Neural progenitor cell (in vitro differentiated cells): Measurements from ENCODE around the gene SYTL2. TPM values are rescaled to one million over a fixed set of nuclear protein-coding genes. Genes with fewer than 3 reads are reported as not detected.

Experiments used
- DNase-seq: peaks from one replicate; pipeline ENCODE4 v3.0.0-alpha.2; 2016; ENCODE audit warnings: low spot score
- H2AFZ ChIP-seq: fragments of 200-600 bp; sonication (generic); replicated peaks from 2 replicates; pipeline ENCODE4 v1.6.1; 2016; ENCODE audit warnings: antibody characterized with exemption
- H3F3A ChIP-seq: fragments of 200-600 bp; sonication (generic); 2 replicates; pipeline ENCODE4 v1.6.1; 2016; ENCODE audit warnings: antibody characterized with exemption, low read depth
- H3K27ac ChIP-seq: fragments of 200-600 bp; sonication (generic); 2 replicates; pipeline ENCODE4 v1.5.1; 2016; ENCODE audit warnings: mild to moderate bottlenecking
- H3K27me3 ChIP-seq: fragments of 200-600 bp; sonication (generic); 2 replicates; pipeline ENCODE4 v1.6.1; 2016; ENCODE audit warnings: mild to moderate bottlenecking, moderate library complexity
- H3K36me3 ChIP-seq: fragments of 200-600 bp; sonication (generic); 2 replicates; pipeline ENCODE4 v1.5.1; 2016
- H3K4me1 ChIP-seq: fragments of 200-600 bp; sonication (generic); 2 replicates; pipeline ENCODE4 v1.6.1; 2016; ENCODE audit warnings: mixed run types
- H3K4me2 ChIP-seq: fragments of 200-600 bp; sonication (generic); 2 replicates; pipeline ENCODE4 v1.6.1; 2016
- H3K4me3 ChIP-seq: fragments of 200-600 bp; sonication (generic); 2 replicates; pipeline ENCODE4 v1.5.1; 2016
- H3K79me2 ChIP-seq: fragments of 200-600 bp; sonication (generic); 2 replicates; pipeline ENCODE4 v1.6.1; 2016; ENCODE audit warnings: low read depth
- H3K9ac ChIP-seq: fragments of 200-600 bp; sonication (generic); 2 replicates; pipeline ENCODE4 v1.6.1; 2016
- H3K9me3 ChIP-seq: fragments of 200-600 bp; sonication (generic); 2 replicates; pipeline ENCODE4 v1.5.1; 2016; ENCODE audit warnings: low read depth
- H4K20me1 ChIP-seq: fragments of 200-600 bp; sonication (generic); 2 replicates; pipeline ENCODE4 v1.6.1; 2016; ENCODE audit warnings: low read depth
- H3K27ac Mint-ChIP-seq: 3 replicates; pipeline ENCODE4 v1.8.0; 2021; ENCODE audit warnings: mixed read lengths
- H3K27me3 Mint-ChIP-seq: 2 replicates; pipeline ENCODE4 v1.8.0; 2022; ENCODE audit warnings: low read depth, mild to moderate bottlenecking, inconsistent platforms, moderate library complexity, mixed read lengths; ENCODE audit not compliant: insufficient read depth
- H3K36me3 Mint-ChIP-seq: 3 replicates; pipeline ENCODE4 v1.8.0; 2021; ENCODE audit warnings: mixed read lengths
- H3K4me1 Mint-ChIP-seq: 3 replicates; pipeline ENCODE4 v1.8.0; 2021; ENCODE audit warnings: mixed read lengths
- H3K4me3 Mint-ChIP-seq: 3 replicates; pipeline ENCODE4 v1.8.0; 2021; ENCODE audit warnings: mild to moderate bottlenecking, moderate library complexity, mixed read lengths
- H3K9me3 Mint-ChIP-seq: 3 replicates; pipeline ENCODE4 v1.8.0; 2020; ENCODE audit warnings: mixed read lengths
- CTCF ChIP-seq: fragments of 200-600 bp; sonication (generic); IDR thresholded peaks from 2 replicates; pipeline ENCODE4 v1.5.1; 2017; ENCODE audit warnings: antibody characterized with exemption, mild to moderate bottlenecking
- EZH2 ChIP-seq: fragments of 200-600 bp; sonication (generic); IDR thresholded peaks from 2 replicates; pipeline ENCODE4 v1.6.1; 2017; ENCODE audit warnings: antibody characterized with exemption, mild to moderate bottlenecking, moderate library complexity
- EZH2phosphoT487 ChIP-seq: fragments of 200-600 bp; sonication (generic); IDR thresholded peaks from 2 replicates; pipeline ENCODE4 v1.6.1; 2017; ENCODE audit warnings: antibody characterized with exemption
- total RNA-seq: library from RNA; depleted of rRNA; stranded (reverse); fragments of >200 nt; gene quantifications from 2 replicates; pipeline ENCODE4 v1.2.3, GENCODE V29; 2015; ENCODE audit warnings: low replicate concordance

SYTL2 gene
- total RNA-seq, 1 donor from 2014 or later: 34.1 TPM

GRCh38 chr11:85666687-85667086 lies 144.3 kb downstream of the SYTL2 start:
- H3K36me3 Mint-ChIP-seq: peaks cover 14% of the 10 kb centered on the region
- DNase-seq: no peak
- no peaks in the 10 kb centered on the region for H3K27me3 ChIP-seq
- H3K4me2 ChIP-seq: no peak overlapping the region
- no peak overlapping the region for H3K27ac ChIP-seq
- H3K9me3 Mint-ChIP-seq: no peaks in the 10 kb centered on the region
- H3K4me1 Mint-ChIP-seq: peaks cover 20% of the 10 kb centered on the region
- no peak overlapping the region for H3K9ac ChIP-seq
- H3K4me3 ChIP-seq: no peak overlapping the region
- H3K79me2 ChIP-seq: peaks cover 35% of the 10 kb centered on the region
- peak overlapping the region; percentile 97 for H2AFZ ChIP-seq
- H3K27ac Mint-ChIP-seq: no peak overlapping the region
- peaks cover 29% of the 10 kb centered on the region for H4K20me1 ChIP-seq
- peaks cover 11% of the 10 kb centered on the region for H3K36me3 ChIP-seq
- peaks cover 10% of the 10 kb centered on the region for H3K4me1 ChIP-seq
- H3F3A ChIP-seq: peaks cover 23% of the 10 kb centered on the region
- no peaks in the 10 kb centered on the region for H3K9me3 ChIP-seq
- no peak overlapping the region for H3K4me3 Mint-ChIP-seq
- peaks cover 3% of the 10 kb centered on the region for H3K27me3 Mint-ChIP-seq
- TF ChIP-seq EZH2phosphoT487: no peak
- no peak for TF ChIP-seq CTCF
- TF ChIP-seq EZH2: no peak

GRCh38 chr11:85665733-85666132 lies 145.2 kb downstream of the SYTL2 start:
- no peak for DNase-seq
- peaks cover 39% of the 10 kb centered on the region for H4K20me1 ChIP-seq
- Mint-ChIP-seq H3K27ac (peak overlapping the region; percentile 74), H3K9me3 (no peaks in the 10 kb centered on the region), H3K36me3 (peaks cover 15% of the 10 kb centered on the region), H3K4me3 (peak overlapping the region; percentile 100), H3K27me3 (peaks cover 3% of the 10 kb centered on the region), H3K4me1 (peaks cover 28% of the 10 kb centered on the region)
- H2AFZ ChIP-seq: peak overlapping the region; percentile 97
- peak overlapping the region; percentile 90 for H3K4me2 ChIP-seq
- H3K4me1 ChIP-seq: peaks cover 19% of the 10 kb centered on the region
- H3F3A ChIP-seq: peaks cover 23% of the 10 kb centered on the region
- H3K27ac ChIP-seq: no peak overlapping the region
- H3K36me3 ChIP-seq: peaks cover 19% of the 10 kb centered on the region
- no peak overlapping the region for H3K9ac ChIP-seq
- peaks cover 45% of the 10 kb centered on the region for H3K79me2 ChIP-seq
- TF ChIP-seq EZH2phosphoT487: no peak
- TF ChIP-seq EZH2: no peak
- TF ChIP-seq CTCF: no peak
- H3K27me3 ChIP-seq: no peaks in the 10 kb centered on the region
- H3K9me3 ChIP-seq: no peaks in the 10 kb centered on the region
- peak overlapping the region; percentile 97 for H3K4me3 ChIP-seq

DNA sequence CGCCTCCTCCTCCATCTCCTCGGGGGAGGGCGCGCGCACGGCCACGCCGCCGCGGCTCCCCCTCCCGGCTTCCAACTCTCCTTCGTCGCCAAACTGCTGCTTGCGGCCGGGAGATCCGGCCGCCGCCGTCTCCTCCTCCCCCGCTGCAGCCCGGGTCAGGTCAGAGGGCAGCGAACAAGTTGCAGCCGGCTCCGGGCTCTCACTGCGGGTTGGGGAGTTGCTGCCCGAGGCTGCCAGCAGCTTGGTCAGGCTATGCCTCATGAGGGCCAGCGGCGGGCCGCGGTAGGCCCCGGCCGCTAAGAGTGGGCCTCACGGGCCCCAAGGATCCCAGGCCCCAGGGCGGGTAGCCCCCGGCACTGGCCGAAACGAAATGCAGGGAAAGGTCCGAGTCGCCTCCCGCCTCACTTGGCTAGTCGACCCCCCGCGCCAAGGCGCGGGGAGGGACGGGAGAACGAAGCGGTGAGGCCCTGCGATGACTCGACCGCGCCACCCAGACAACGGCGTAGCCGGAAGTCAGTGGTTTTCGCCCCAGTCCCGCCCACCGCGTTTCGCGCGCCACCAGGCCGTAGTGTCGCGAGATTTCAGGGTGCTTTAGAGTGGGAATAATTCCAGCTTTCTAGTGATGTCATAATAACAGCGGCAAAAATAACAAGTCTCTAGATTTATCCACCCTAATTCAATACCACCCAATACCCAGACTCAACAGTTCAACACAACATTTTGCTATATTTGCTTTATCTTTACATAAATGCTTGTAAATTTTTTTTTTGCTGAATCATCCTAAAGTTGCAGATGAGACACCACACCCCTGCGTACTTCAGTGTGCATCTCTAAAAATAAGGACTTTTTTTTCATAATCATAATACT lies 146.1 kb downstream of the SYTL2 start, which contains the start of gene CREBZF:
CREBZF (minus strand) TSS at position 515 of the 867 bp plus-strand sequence; CDS start at position 261, 254 bp downstream.
- no peak for TF ChIP-seq EZH2phosphoT487
- TF ChIP-seq EZH2: no peak
- TF ChIP-seq CTCF: no peak
- Histone ChIP-seq H3F3A (peaks cover 26% of the 10 kb centered on the region), H3K27ac (peak within 1 kb of the TSS; percentile 96), H3K9me3 (no peaks in the 10 kb centered on the region), H4K20me1 (peaks cover 48% of the 10 kb centered on the region), H3K4me1 (peaks cover 28% of the 10 kb centered on the region), H3K4me3 (peak within 1 kb of the TSS; percentile 97), H2AFZ (peak within 1 kb of the TSS; percentile 97), H3K36me3 (peaks cover 28% of the 10 kb centered on the region), H3K4me2 (peak within 1 kb of the TSS; percentile 90), H3K9ac (peak within 1 kb of the TSS; percentile 99), H3K27me3 (no peaks in the 10 kb centered on the region), H3K79me2 (peaks cover 53% of the 10 kb centered on the region)
- Mint-ChIP-seq H3K27ac (peak within 1 kb of the TSS; percentile 97), H3K4me3 (peak within 1 kb of the TSS; percentile 100), H3K9me3 (no peaks in the 10 kb centered on the region), H3K4me1 (peaks cover 36% of the 10 kb centered on the region), H3K36me3 (peaks cover 21% of the 10 kb centered on the region), H3K27me3 (peaks cover 3% of the 10 kb centered on the region)
- peak; percentile 97 for DNase-seq
